DND-41 (cell line): ENCODE results near the gene TRIP13.

Experiments
- EZH2 ChIP-seq: IDR thresholded peaks from 3 replicates; pipeline ENCODE4 v1.6.1; 2012; ENCODE audit warnings: borderline replicate concordance, low read depth, mild to moderate bottlenecking, moderate library complexity, low read length, inconsistent platforms; ENCODE audit not compliant: severe bottlenecking
- TF ChIP-seq, protein P1 (sequence below): IDR thresholded peaks from 2 replicates; pipeline ENCODE4 v1.5.1; 2012; ENCODE audit warnings: borderline replicate concordance, low read length, moderate library complexity, mild to moderate bottlenecking; ENCODE audit not compliant: poor library complexity, severe bottlenecking; ENCODE audit errors: extremely low read depth

DNA sequence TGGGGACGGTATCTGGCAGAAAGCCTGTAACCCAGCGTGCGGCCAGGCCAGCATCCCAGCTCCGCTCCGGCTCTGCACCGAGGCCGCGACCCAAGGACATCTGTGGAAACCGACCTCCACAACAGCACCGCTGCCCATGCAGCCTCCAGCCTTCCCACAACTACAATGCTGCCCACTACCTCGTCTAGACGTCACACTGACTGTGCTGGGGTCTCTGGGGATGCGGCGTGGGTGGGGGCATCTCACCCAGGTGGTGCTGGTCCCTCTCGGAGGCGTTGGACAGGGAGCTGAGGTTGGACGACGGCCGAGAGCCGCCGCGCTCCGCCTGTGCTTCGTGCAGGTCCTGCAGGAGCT, 27.5 kb upstream of the TRIP13 start:
- TF ChIP-seq, protein P1, sequence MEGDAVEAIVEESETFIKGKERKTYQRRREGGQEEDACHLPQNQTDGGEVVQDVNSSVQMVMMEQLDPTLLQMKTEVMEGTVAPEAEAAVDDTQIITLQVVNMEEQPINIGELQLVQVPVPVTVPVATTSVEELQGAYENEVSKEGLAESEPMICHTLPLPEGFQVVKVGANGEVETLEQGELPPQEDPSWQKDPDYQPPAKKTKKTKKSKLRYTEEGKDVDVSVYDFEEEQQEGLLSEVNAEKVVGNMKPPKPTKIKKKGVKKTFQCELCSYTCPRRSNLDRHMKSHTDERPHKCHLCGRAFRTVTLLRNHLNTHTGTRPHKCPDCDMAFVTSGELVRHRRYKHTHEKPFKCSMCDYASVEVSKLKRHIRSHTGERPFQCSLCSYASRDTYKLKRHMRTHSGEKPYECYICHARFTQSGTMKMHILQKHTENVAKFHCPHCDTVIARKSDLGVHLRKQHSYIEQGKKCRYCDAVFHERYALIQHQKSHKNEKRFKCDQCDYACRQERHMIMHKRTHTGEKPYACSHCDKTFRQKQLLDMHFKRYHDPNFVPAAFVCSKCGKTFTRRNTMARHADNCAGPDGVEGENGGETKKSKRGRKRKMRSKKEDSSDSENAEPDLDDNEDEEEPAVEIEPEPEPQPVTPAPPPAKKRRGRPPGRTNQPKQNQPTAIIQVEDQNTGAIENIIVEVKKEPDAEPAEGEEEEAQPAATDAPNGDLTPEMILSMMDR: no peak
- TF ChIP-seq EZH2: no peak
